Measurements from ENCODE around the gene LCE1D.

DNA sequence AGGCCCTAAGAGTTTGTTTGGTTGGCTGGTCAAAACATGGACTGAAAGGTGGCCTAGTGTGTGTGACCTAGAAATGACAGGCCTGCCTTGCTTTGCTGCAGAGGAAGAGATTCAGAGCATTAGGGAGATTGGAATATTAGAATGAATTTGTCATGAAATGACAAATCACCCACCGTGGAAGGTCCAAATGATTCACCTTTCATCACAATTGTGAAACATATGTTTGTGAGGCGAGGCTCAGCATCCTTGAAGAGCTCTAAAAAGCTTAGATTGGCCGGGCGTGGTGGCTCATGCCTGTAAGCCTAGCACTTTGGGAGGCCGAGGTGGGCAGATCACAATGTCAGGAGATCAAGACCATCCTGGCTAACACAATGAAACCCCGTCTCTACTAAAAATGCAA is 20.8 kb downstream of the LCE1D start:
- TF ChIP-seq POLR2A (IDR thresholded peaks at IDR 0.05; ENCODE audit: low read depth, low read length) (no peak), TAF1 (IDR thresholded peaks at IDR 0.05; ENCODE audit: low read depth, low read length) (no peak), POLR2AphosphoS5 (IDR thresholded peaks at IDR 0.05; ENCODE audit: low read depth, low read length) (no peak), PAX5 (IDR thresholded peaks at IDR 0.05; ENCODE audit: insufficient read depth, low read length, severe bottlenecking) (no peak)
